Measurements from ENCODE around the gene ZNF552.
"Not testable (repeated sequence)": the region's sequence is repeated elsewhere in the genome, so short reads cannot be mapped to it uniquely, and the experiment has no call there.

- TF ChIP-seq CTCF, POLR2AphosphoS5, POLR2A (IDR thresholded peaks at IDR 0.05): not testable (repeated sequence)
Measured at GRCh38 chr19:57812975-57813820, 1.5 kb downstream of the ZNF552 start.

All from prostate gland (tissue), 2 donors.